ELR (cell line): Measurements from ENCODE around the gene SH3TC1.

Experiments used
- DNase-seq: peaks from one replicate; pipeline ENCODE4 v3.0.0-alpha.2; 2015; ENCODE audit warnings: low read depth

SH3TC1 gene

DNA sequence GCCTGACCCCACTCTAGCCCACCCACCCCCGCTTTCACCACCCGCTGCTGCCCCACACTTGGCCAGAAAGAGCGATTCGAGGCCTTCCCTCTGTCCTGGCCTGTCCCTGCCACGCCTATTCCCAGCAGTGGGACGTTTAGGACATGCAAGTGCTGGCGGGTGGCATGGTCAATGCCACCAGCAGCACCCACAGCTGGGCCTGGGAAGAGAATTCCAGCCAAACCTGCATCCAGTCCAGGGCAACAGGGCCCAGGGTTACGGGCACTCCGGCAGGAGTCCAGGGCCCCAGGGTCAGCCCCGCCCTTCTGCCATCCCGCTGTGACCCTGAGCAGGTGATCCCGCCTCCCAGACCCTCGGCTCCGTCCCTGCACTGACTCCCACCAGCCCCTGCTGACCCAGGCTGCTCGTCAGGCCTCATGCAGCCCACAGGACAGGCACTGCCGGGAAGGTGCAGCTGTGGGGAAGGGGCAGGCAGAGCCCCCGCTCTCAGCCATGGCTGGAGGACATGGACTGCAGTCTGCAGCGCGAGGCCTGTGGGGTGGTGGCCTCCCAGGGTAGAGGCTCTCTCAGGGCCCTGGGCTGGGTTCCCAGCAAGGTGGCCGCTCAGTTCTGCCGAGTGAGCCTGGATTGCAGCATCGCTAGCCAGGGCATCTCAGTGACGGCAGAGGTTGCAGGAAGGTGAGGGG, 63.7 kb downstream of the SH3TC1 start:
- no peak for DNase-seq

DNA sequence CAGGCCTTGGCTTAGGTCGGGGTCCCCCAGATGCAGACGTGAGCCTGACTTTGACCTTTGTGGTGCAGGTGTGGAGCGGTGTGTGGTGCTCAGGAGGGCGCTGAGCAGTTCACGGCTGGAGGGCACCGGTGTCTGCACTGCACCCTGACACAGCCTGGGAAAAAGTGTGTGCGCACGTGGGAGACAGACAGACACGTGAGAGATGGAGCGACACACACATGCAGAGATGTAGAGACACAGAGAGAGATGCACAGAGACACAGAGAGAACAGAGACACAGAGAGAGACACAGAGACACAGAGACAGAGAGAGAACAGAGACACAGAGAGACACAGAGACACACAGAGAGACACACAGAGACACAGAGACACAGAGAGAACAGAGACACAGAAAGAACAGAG, 64.3 kb downstream of the SH3TC1 start:
- no peak for DNase-seq

DNA sequence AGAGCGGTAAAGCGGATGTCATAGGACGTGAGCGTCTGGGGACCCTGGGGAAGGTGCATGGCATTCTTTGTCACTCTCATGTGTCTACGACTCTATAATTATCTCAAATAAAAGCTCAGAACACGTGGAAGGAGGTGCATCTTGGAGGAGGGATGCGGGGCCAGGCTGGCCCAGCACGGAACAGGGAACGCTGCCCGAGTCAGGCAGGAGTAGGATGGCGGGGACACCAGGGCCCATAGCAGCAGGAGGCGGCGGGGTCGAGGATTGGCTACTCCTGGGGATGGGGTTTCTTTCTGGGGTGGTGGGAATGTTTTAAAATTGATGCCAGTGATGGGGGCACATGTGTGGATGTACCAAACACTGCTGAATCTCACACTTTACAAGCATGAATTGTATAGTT, 65.0 kb downstream of the SH3TC1 start:
- DNase-seq: no peak

DNA sequence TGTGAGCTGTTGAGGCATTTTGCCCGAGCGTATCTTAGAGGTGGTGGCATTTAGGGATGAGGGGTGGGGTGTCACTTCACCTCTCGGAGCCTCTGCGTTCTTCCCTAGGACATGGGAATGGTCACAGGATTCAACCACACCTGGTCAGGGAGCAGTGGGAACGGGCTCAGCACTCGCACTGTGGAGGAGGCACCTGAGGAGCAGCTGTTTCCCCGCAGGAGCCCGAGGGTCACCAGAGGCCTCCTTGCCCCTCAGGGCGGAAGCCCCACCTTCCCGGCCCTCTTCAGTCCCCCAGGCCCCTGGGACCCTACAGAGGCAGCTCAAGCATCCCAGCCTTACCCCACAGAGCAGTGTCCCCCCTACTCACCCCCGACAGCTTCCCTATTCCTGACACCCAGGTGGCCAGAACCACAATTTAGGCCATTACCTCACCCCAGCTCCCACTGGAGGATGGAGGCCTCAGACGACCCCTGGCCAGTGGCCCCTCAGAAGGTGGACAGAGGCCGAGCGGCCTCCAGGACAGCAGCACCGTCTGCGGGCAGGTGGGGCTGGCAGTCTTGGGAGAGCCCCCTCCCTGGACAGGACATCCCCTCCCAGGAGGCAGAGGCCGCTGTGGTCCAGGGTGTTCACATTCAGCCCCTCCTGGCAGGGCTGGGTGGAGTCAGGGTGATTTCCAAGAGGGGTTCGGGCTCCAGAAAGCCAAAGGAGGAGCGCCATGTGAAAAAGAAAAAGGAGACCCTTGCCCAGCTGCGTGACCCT, 66.3 kb downstream of the SH3TC1 start:
- DNase-seq: no peak

GRCh38 chr4:8266088-8266487, 67.0 kb downstream of the SH3TC1 start:
- no peak for DNase-seq

DNA sequence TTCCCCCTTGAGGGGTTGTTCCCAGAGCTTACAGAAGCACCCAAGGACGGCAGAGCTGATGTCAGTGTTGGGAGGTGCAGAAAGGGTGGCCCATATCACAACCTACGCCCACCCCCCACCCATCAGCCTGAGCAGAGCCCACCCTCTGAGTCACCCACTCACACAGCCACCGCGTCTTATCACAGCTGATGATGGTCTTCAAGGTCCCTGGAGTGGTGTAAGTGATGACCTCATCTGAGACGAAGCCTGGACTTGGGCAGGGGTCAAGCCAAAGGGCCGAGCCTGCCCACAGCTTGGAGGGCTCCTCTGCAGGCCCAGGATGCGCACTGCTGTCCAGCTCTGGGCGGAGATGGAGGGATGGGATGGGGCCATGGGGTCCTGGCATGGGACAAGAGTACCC, 67.4 kb downstream of the SH3TC1 start:
- DNase-seq: no peak

GRCh38 chr4:8267077-8267476, 68.0 kb downstream of the SH3TC1 start:
- peak; percentile 49 for DNase-seq

- no peak for DNase-seq
Measured at GRCh38 chr4:8268211-8268610, 69.1 kb downstream of the SH3TC1 start.

- no peak for DNase-seq
Measured at GRCh38 chr4:8268901-8269534, 69.9 kb downstream of the SH3TC1 start.

- peak; percentile 44 for DNase-seq
Measured at GRCh38 chr4:8269535-8270417, 70.7 kb downstream of the SH3TC1 start, which contains the start of gene HTRA3. Gene HTRA3 (plus strand): TSS chr4:8269754. CDS start chr4:8269969, 215 bp downstream.

GRCh38 chr4:8270418-8270771, 71.3 kb downstream of the SH3TC1 start:
- no peak for DNase-seq

- DNase-seq: no peak
Measured at GRCh38 chr4:8270912-8271815, 72.1 kb downstream of the SH3TC1 start.

DNA sequence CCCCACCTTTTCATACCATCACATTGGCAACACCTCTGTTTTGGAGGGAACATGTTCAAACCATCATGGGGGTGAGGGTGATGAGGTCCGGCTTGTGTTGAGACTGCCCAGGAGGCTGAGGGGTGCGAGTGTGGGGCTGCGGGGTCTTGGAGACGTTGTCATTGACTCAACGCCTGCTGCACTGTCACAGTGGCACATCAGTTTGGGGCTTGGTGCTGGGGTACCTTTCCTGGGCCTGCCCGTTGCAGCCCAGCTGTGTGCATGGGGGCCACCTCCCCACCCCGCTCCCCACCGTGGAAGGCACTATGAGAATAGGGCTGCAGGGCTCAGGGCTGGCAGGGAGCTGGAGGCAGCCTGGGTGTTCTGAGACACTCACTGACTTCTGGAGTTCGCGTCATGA, 72.7 kb downstream of the SH3TC1 start:
- DNase-seq: no peak

DNA sequence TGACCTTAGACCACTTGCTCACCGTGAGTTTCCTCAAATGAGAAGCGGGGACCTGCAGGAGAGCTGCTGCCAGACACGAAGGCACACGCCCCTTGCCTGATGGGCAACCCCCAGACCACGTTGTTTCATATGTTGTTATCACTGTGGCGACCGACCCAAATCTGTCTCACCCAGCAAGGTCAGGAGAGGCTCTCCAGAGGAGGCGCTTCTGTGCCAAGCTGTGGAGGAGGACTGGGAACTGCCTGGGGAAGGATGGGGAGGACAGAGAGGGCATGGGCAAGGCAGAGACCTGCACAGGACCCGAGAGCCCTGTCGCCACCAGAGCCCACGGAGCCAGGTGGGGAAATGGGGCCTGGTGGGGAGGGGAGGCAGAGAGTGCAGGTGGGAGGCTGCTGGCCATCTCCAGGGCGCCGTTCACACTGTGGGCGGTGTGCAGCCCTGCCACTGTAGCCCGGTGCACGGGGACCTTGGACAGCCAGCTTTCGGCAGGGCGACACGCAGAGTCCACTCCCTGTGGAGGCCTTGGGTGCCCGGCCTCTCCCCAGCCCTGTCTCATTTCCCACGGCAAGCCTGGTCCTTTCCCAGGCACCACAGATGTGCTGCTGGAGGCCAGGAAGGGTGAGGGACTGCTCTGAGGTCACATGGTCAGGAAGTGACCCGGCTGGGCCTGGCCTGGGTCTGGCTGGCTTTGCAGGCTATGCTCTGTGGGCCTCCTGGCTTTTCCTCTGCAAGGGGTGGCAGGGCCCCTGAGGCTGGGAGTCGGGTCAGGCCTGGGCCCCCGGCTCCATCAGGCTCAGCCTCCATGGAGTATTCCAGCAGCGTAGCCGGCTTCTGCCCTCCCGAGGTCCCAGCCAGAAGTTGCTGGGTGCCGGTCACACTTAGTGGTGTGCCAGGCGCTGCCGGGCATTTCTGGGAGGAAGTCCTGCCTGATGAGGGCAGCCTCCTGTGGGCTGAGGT, 73.7 kb downstream of the SH3TC1 start:
- DNase-seq: no peak

GRCh38 chr4:8273450-8273849, 74.4 kb downstream of the SH3TC1 start:
- DNase-seq: no peak

GRCh38 chr4:8274066-8274652, 75.1 kb downstream of the SH3TC1 start:
- DNase-seq: no peak

DNA sequence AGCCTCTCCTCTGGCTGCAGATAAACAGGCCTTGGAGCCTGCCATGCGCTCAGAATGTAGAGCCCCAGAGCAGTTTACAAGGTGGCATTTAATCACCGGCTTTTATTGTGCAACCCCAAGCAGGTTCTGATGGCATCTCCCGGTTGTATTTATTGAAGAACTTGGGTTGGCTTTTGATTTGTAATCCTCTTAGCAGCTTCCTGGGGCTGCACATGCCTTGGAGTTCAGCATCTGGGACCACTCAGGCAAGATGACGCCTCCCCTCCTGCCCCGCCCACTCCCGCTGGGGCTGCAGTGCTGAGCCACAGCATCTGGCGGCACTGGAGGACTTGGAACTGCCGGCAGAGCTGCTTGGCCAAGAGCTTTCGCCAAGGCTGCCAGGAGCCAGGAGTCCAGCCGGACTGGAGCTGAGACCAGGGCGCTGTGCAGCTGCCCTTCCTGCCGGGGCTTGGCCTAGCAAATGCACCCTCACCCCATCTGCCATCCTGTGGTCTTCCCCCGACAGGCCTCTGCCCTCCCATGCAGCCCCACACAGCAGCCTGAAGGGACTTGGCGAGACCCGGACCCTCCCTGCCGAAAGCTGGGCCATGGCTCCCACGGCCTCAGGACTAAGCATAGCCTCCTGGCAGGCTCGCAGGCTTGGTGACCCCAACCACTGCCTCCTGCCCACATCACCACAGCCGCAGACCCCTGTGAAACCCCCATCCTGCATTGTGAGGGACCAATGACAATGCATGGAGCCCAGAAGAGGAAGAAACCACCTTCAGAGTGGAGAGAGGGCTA, 75.9 kb downstream of the SH3TC1 start:
- peak; percentile 77 for DNase-seq

DNA sequence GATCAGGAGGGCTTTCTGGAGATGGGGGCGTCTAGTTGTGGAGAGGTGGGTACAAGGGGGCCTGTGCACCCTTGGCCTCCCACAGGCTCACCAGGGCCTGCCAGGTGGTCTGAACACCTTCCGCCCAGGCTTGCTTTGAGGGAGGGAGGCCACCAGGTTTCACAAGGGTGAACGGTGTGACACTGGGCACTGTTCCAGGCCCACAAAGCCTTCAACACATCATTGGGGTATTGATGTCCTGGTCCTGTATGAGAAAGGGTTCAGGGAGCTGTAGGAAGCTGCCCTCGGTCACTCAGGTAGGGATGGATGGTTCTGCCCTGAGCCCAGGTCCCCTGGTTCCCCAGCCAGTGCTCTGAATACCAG, 76.4 kb downstream of the SH3TC1 start:
- no peak for DNase-seq
